HG03565 (cell line): ENCODE results near the gene ACR.

Experiments used
- ATAC-seq: cut with Tn5 transposase; IDR thresholded peaks from one replicate; pipeline ENCODE4 v1.9.1; 2021; ENCODE audit warnings: mild to moderate bottlenecking, moderate library complexity; ENCODE audit not compliant: unreplicated experiment

ACR gene

DNA sequence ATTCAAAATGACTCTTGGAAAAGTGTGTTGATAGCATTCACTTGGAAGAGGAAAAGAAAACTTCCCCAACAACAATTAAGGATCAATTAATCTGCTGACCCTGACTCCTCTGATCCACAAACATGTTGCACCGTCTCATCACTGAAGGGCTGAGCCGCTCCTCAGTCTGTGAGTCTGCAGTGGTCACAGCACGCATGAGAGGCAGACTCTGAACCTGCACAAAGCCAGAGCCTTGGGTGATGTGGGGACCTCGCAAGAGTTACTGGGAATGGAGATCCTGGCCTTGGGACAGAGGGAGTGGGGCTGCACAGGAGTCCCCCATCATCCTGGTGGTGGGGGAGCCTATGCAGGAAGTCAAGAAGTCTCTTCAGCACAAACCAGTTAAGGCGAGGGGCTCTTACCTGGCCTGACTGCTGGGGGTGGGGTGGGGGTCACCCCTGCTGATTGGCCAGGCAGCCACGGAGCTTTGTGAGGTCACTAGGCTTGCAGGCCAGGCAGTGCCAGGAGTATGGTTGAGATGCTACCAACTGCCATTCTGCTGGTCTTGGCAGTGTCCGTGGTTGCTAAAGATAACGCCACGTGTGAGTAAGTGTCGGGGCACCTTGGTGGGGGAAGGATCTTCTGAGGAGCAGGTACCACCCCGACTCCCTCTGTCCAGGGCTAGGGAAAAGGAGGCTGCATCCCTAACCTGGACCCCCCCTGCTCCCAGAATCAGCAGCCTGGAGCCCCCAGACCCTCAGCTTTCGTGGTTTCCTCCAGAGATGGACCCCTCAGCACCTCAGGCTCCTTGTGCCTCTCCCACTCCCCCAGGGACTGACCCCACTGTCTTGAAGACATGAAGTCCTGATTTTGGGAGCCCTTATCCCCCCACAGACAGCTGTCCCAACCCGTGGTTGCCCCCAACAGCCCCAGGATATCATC is at the start of gene ACR:
ACR (plus strand) TSS at position 477 of the 921 bp plus-strand sequence; CDS start at position 509, 32 bp downstream.
- ATAC-seq, result no peak

DNA sequence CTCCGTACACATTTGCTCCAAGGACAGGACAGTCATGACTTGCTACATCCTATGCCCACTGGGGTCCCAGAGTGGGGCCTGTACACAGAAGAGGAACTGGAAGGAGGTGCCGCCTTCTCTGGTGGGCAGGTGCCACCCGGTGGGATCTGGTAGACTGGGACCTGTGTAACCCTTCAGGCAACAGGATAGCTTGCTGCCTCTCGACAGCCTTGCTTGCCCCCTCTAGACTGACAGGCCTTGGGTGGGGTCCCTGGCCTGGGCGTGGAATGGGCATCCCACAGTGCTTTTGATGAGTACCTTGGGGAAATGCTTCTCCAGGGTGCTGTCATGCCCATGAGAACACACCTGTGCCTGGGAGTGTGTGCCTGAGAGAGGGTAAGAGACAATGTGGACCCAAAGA is 49.6 kb upstream of the ACR start:
- ATAC-seq, result no peak

DNA sequence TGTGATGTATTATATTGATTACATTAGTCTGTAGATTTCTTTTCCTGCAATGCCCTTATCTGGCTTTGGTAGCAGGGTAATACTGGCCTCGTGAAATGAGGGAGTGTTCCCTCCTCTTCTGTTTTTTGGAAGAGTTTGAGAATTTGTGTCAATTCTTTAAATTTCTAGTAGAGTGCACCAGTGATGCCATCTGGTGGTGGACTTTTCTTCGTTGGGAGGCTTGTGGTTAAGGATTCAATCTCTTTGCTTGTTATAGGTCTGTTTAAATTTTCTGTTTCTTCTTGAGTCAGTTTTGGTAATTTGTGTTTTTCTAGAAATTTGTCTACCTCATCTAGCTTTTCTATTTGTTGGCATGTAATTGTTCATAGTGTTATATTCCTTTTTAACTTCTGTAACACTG is 46.5 kb upstream of the ACR start:
- no peak for ATAC-seq

DNA sequence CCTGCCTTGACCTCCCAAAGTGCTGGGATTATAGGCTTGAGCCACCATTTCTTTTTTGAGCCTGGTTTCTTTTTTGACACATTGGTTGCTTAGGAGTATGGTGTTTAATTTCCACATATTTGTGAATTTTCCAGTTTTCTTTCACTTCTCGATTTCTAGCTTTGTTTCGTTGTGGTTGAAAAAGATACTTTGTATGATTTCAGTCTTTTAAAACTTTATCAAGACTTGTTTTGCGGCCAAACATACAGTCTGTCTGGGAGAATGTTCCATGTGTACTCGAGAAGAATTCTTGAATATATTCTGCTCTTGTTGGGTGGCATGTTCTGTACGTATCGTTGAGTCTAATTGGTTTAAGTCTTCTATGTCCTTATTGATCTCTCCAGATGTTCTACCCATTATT is 44.5 kb upstream of the ACR start:
- ATAC-seq, result no peak

DNA sequence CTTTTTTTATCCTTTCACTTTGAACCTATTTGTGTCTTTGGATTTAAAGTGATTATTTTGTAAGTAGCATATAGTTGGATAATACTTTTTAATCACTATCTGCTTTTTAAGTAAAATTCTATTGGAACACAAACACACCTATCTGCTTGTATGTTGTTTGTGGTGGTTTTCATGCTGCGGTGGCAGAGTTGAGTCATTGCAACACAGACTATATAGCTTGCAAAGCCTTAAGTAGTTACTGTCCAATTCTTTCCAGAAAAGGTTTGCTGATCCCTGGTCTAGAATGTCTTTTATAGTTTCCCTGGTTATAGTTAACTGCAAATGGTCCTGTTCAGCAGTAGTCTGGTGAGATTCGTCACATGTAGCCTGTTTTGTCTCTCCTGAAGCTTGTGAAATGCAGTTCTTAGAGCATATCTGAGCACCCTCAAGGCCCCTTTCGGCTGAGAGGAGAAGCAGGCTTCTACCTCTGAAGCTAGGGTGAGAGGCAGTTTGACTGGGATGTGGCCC is 43.9 kb upstream of the ACR start:
- no peak for ATAC-seq

DNA sequence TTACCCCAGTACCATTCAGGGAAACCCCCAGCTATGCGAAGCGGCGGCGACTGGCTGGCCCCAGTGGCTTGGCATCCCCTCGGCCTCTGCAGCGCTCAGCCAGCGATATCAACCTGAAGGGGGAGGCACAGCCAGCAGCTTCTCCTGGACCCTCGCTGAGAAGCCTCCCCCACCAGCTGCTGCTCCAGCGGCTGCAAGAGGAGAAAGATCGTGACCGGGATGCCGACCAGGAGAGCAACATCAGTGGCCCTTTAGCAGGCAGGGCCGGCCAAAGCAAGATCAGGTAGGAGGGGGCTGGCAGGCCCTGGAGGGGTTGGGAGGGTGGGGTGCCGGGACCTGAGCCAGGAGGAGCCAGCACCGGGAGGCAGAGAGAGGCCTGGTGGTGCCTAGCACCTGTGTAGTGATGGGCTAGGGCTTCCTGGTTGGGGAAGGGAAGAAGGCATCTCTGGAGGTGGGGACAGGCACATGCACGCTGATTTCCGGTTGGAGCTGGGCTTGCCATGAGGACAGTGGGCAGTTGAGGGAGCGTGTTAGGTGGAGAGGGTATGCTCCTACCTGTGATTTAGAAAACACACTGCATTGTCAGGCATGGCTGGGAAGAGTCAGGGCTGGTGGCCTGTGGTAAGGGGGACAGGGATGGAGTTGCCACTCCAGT is 43.1 kb upstream of the ACR start:
- ATAC-seq, result no peak

DNA sequence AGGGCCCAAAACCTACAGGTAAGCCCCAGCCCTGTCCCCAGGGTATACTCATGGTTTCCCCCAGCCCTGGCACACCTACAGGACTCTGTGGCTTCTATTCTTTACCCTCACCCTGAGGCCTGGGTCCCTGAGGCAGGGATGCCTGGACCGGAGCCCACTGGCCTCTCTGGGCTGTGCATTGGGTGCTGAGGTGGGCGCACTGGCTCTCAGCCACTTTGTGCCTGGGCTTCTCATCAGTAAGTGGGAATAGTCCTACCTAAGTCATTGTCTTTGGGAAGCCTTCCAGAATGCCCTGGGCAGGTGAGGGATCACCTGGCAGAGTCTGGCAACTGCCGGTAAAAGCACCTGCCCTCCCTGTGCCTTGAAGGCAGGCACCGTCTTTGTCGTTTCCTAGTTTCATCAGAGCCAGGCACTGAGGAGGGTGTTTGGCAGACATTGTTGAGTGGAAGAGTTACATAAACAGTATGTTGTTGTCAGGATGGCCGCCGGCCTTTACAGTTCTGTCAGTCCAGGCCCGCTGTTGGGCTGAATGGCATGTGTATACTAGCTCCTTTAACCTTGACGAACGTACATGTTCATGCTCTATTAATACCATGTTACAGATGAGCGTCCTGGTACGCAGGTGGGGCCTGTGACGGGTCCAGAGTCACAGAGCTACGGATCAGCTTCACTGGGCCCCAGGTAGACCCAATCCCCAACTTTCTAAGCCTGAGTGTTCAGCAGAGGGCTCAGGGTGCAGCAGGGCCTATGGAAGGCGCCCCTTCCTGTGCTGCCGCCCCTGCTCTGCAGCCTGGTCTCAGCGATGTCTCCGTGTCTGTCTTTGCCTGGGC is 42.4 kb upstream of the ACR start:
- ATAC-seq, result no peak

DNA sequence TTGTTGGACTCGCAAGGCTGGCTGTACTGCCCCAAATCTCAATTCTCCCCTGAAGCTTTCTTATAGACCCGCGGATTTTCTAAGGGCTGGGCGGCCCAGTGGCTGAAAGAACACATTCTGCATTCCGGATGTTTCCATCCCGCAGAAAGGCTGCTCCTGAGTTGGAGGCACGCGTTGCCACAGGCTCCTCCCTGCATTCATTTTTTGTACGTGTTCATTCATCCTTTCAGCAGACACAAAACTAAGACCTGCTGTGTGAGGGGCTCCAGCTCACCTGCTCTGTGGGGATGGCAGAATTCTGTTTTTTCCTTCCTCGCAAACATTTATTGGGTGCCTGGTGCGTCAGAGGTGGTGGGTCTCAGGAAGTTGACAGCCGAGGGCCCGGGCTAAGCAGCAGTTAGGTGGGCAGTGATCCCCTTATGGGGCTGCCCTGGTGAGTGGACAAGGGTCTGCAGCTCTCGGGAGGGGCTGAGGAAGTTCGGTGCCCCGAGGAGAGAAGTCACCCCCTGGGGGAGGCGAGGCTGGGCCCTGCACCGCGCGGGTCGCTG is 41.7 kb upstream of the ACR start:
- ATAC-seq, result no peak

DNA sequence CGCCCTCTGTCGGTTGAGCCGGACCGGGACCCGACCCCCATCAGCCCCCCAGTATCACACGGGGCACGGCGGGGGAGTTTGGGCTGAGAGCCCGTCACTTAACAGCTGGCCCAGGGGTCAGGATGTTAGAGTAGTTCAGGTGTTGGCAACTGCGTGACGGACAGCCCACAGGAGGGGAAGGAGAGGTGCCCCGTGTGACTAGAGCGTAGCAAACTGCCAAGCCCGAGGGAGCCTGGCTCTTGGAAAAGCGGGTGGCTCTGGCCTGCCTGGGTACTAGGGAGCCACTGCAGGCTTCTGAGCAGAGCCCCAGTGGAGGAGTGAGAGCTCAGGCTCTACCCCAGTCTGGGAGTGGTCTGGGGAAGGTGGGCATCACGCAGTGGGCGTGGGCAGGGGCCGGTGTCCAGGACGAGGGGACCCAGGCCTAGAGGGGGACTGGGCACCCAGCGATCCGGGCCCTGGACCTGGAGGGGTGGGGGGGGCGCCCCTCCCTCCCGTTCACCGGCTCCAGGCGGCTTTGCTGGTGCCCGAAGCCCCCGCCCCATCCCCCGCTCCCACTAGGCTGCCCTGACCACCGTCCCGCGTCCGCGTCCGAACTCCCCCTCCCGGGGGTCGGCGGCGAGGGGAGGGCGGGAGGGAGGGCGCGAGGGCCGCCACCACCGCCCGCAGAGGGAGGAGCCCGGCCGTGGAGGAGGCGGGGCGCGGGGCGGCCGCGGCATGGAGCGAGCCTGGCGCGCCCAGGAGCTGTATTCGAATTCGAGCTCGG is 41.0 kb upstream of the ACR start:
- no peak for ATAC-seq

DNA sequence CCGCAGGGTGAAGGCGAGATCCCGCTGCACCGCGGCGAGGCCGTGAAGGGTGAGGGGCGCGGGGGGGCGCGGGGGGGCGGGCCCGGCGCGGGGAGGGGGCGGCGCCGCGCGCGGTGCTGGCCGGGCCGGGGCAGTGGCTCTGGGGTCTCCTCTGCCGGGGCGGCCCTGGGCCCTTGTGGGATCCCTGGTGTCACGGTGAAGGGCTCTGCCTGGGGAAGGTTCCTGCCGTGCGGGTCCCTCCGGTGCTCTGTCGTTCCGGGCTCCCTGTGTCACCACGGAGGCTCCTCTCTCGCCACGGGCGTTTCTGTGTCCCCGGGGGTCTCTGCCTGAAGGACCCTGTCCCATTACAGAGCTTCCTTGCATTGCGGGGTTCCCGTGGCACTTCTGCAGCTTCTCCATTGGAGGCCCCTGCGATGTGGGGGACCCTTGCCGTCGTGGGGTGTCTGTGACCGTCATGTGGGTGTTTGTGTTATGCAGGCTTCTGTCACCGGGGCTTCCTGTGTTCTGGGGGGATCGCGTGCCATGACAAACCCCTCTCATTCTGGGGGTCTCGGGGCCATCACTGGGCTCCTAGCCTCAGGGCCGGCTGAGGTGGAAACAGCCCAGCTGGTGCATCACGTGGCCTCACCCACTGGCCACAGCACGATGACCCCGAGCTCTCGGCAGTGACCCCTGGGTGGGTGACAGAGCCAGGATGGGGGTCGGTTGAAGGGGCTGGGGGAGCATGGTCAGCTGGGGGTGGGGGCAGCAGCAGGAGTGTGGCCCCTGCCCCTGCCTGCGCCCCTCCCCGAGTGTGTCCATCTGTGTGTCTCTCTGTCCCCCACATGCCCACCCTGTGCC is 40.1 kb upstream of the ACR start:
- no peak for ATAC-seq

DNA sequence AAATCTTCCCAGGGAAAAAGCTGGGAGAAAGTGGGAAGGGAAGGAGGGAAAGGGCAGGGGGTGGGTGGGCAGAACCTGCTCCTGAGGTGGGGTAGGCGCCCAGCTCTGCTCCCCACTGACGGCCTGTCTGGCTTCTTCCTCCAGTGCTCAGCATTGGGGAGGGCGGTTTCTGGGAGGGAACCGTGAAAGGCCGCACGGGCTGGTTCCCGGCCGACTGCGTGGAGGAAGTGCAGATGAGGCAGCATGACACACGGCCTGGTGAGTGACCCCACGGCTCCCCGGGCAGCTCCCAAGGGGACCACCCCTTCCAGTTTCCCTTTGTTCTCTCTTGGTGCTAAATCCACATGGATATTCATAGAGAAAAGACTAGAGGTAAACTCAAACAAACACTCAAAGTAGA is 39.5 kb upstream of the ACR start:
- ATAC-seq, result no peak

DNA sequence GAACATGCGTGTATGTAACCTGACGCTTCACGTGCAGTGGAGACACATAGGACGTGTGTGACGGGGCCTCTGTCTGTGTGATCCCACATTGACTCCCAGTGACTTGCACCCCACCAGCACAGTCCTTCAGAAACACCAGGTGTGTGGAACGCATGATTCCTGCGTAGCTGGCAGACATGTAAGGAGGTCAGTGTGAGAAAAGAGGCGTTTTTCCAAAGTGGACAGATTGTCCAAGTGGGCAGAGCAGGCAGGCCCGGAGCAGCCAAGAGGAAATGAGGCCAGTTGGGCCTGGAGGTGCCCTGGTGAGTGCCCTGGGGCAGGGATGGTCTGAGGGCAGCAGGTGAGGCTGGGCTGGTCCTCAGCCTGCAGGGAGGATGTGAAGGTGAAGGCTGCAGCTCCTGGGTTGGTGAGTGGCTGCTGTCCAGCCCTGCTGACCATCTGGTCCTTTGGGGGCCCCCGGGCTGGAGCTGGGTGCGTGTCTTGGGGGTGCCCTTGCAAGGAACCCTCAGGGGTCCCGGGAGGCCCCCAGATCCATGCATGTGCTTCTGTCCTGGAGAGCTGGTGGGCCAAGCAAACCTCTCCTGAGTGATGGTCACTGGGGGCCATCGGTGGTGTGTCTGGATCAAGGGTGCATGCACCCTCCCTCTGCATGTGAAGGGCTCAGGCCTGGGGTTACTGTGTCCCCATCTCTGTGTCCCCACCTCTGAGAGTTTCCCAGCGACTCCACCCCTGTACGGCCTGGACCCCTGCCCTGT is 38.8 kb upstream of the ACR start:
- no peak for ATAC-seq

DNA sequence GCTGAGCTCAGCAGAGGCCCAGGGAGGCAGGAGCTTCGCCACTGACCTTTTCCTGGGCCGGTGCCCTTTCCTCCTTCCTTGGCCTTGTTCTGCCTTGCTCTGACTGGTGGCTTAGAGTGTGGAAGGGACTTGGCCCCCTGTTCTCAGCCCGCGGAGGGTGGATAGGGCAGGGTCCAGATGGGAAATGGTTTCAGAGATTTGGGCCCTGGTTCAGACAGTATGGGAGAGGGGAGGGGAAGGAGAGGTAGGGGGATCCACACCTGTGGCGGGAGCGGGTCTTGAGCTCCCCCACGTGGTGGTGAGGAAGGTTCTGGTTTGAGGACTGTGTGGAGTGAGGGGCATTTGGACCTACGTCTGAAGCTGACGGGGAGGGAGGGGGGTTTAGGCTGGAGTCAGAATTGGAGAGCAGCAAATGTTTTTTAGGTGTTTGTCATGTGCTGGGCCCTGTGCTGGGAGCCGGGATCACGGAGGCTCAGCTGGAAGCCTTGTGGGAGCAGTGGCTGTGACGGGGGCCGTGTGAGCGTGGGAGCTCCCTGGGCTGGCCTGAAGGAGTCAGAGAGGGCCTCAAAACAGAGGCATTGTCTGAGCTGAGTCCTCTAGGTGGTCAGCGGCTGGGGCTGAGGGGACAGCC is 38.1 kb upstream of the ACR start:
- no peak for ATAC-seq

DNA sequence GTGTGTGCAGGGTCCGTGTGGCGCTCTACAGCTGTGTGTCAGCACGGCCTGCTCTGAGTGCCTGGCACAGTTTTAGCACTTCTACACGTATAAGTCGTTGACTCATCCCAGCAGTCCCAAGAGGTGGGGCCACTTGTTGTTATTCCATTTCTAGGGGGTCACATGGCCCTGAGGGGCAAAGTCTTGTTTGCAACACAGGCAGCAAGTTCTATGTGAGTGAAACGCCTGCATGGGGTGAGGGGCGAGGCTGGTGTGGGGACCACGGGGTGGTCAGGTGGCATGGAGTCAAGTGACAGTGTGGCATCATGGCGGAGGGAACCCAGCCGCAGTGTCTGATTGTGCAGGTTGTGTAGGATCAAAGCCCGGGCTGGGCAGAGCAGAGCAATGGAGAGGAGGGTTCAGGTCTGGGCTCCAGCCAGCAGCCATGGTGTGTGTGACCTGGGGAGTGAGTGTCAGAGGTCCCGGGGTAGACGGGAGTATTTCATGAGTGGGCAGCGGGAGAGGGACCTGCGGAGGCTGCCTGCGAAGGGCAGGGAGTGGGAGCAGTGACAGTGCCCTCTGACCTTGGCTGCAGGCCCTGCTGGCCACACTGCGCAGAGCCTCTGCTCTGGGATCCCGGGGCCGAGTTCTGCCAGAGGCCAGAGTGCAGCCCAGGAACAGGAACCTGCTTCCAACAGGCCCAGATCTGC is 37.5 kb upstream of the ACR start:
- no peak for ATAC-seq

DNA sequence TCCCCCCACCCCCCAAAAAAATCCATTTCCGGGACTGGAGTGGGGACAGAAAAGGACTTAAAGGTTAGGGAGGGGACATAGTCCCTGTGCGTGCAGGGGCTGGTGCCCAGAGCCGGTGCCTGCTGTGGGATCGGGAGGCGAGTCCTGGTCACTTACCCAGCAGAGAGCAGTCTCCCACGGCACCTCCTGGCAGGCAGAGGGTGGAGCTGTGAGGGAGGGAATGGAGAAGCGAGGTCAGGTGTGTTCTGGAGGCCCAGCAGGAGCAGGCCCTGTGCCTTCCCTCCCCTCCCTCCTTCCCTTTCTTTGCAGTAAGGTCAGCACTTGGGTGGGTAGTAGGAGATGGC is 37.0 kb upstream of the ACR start:
- ATAC-seq, result no peak

DNA sequence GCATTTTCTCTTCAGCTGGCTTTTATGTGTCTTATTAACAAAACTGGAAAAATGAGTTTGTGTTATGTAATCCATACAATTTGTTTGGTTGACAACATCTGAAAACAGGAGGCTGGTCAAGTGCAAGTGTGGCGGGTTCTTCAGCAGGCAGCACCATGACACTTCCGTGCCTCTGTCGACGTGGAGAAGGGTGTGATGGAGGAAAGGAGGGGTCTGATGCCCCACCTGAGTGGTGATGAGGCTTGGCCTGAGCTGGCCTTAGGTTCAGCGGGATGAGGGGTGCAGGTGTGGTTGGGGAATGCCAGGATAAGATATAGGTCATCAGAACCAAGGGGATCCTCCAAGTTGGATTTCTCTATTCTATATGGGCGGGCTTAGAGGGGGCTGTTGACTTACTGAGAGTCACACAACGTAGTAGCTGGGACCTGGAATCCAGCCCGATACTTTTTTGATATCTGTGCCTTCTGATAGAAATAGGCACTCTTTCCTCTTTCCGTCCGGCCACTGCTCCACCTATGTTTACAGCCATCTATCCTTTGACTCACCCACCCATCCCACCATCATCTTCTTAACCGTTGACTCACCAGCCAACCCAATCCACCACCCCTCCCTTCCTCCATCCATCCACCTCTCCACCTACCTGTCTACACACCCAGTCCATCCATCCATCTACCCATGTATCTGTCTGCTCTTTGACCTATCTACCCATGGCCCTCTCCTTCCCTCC is 36.4 kb upstream of the ACR start:
- no peak for ATAC-seq

DNA sequence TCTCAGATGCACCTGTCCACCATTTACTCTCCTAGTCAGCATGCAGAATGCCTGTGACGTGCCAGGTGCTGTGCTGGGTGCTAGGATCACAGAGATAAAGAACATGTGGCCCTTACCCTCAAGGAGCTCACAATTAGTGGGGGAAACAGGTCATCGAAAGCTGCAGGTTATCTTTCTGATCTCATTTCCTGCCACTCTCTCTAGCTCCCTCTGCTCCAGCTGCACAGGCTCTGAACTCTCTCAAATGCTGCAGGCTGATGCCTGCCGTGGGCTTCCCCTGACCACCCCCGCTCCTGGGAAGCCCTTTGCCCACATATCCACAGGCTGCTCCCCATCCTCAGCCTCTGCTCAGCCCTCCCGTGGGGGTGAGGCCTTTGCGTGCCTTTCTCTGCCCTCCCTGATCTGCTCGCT is 35.7 kb upstream of the ACR start:
- ATAC-seq, result no peak
